DOHH2 (cell line): ENCODE measurements around the gene PANX2.

Source experiments
- EZH2phosphoT487 ChIP-seq: fragments of 200-600 bp; sonication (generic); IDR thresholded peaks from 2 replicates; pipeline ENCODE4 v1.6.1; 2017; ENCODE audit warnings: borderline replicate concordance, mild to moderate bottlenecking, antibody characterized with exemption, low read length, moderate library complexity, mixed read lengths
- TF ChIP-seq, protein P1 (sequence below): fragments of 200-600 bp; sonication (generic); IDR thresholded peaks from one replicate; pipeline ENCODE4 v1.5.1; 2014; ENCODE audit warnings: antibody characterized with exemption, mild to moderate bottlenecking, low read depth, low read length; ENCODE audit not compliant: poor library complexity, severe bottlenecking

GRCh38 chr22:50161508-50162390 is 8.8 kb upstream of the PANX2 start:
- TF ChIP-seq, protein P1, sequence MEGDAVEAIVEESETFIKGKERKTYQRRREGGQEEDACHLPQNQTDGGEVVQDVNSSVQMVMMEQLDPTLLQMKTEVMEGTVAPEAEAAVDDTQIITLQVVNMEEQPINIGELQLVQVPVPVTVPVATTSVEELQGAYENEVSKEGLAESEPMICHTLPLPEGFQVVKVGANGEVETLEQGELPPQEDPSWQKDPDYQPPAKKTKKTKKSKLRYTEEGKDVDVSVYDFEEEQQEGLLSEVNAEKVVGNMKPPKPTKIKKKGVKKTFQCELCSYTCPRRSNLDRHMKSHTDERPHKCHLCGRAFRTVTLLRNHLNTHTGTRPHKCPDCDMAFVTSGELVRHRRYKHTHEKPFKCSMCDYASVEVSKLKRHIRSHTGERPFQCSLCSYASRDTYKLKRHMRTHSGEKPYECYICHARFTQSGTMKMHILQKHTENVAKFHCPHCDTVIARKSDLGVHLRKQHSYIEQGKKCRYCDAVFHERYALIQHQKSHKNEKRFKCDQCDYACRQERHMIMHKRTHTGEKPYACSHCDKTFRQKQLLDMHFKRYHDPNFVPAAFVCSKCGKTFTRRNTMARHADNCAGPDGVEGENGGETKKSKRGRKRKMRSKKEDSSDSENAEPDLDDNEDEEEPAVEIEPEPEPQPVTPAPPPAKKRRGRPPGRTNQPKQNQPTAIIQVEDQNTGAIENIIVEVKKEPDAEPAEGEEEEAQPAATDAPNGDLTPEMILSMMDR: no peak
- TF ChIP-seq EZH2phosphoT487: no peak
